Measurements from ENCODE around the gene PRR23E.

PRR23E gene

DNA sequence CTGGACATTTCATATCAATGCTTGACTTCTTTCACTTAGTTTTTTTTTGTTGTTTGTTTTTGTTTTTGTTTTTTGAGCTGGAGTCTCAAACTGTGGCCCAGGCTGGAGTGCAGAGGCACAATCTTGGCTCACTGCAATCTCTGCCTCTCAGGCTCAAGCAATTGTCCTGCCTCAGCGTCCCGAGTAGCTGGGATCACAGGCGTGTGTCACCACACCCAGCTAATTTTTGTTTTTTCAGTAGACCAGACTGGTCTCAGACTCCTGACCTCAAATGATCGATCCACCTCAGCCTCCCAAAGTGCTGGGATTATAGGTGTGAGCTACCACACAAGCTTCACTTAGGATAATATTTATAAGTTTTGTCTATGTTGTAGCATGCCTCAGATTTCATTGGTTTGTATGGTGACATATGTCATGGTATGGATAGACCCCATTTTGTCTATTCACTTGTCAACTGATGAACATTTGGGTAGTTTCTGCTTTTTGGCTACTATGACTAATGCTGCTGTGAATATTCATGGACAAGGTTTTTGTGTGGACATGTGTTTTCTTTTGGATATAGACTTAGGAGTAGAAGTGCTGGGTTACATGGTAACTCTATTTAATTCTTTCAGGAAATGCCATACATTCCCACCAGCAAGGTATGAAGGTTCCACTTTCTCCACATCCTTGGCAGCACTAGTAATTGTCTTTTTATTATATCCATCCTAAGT is 6.8 kb upstream of the PRR23E start:
- no peak for DNase-seq

DNA sequence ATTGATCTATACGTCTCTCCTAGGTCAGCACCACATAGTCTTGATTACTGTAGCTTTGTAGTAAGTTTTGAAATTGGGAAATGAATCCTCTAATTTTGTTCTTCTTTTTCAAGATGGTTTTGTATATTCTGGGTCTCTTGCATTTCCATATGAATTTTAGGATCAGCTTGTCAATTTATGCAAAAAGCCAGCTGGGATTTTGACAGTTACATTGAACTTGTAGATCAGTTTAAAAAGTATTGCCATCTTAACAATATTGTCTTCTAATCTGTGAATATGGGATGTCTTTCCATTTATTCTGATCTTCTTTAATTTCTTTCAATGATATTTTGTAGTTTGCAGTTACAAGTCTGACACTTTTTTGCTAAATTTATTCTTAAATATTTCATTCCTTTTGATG is 5.6 kb upstream of the PRR23E start:
- no peak for DNase-seq

DNA sequence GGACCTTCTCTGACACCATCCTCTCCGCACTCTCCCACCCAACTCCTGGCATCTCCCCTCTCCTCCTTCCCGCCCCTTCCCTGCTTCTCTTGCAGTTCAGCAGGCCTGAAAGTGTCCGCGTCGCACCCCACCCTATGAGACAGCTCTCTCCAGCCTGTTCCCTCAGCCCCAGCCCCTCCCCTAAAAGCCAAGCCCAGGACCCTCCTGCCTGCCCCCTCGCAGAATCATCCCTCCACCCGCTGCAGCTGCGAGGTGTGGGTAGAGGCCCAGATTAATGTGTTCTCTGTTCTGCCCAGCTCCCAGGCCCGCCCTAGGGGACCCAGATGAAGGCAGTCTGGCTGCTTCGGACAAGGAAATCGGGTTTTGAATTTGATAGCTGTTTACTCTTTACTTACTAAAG is 410 bp downstream of the PRR23E start:
- no peak for DNase-seq

DNA sequence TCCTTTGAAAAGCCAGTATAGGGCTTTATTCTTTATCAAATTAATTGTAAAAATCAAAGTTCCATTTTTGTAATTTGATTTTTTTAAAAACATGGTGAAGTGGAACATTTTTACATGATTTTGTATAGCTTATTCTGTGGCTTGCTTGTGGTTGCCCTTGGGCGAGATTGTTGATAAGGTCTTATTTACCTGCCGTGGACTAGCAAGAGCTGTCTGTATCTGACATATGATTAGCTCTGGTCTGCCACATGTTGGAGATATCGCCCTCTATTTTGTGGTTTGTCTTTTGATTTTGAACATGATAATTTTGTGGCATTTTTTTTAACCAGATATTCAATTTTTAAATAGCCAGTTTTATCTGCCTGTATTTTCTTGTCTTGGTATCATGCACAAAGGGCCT is 844 bp downstream of the PRR23E start:
- DNase-seq: no peak

DNA sequence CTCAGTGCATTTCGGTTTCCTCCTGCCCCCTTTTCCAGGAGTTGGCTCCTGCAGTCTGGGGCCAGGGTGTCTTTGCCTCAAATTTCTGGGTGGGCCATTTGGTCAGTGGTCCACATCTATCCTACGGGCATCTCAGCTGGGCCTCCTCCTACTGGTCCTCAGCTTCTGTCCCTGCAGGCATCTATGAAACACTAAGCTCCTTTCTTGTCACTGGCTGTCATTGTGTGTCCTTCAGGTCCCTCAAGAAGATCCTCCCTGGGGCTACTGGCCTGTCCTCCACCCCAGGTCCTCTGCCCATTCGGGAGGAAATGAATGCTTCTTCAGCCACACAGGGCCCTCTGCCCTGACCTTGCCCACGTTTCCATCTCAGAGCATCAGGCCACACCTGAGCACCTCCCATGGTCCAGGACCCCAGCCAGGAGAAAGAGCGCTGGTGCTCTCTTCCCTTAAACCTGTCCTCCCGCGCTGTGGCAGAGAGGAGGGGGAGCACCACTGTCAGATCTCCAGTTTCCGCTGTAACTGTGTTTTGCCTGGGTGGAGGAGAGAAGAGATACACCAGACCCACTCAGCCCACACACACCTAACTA is 1.8 kb downstream of the PRR23E start:
- no peak for DNase-seq

DNA sequence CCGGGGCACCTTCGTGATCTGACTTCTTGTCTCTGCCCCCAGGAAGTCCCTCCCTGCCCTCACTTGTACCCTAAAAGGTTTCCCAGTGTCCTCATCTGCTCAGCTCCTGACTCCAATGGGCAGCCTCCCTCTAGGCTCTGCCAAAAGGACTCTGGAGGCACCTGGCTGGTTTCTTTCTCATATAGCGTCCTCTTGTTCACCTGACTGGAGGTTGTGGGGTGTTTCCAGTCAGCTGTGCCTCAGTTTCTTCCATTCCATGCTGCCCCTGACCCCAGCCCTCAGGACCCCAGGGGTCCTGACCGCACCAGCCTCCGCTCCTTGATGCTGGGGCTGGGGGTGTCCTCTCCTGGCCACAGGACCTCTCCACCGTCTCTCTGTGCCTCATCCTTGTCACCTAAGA is 2.5 kb downstream of the PRR23E start:
- no peak for DNase-seq

DNA sequence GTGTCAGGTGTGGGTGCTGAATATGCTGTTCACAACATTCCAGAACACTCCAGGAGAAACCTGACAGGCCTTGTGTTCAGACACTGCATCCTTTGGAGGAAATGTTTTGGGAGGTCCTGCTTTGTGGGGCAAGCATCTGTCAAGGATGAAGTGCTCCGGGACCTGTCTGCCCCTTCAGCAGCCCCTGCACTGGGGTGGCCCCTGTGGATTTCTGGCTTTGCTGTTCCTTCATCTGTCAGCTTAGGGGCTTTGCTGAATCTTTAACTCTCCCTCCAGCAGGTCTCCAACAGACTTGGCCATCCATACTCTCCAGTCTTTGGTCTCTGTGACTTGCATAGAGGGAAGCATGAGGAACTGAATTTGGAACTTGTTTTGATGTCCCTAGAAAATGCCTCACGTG is 3.1 kb downstream of the PRR23E start:
- no peak for DNase-seq

DNA sequence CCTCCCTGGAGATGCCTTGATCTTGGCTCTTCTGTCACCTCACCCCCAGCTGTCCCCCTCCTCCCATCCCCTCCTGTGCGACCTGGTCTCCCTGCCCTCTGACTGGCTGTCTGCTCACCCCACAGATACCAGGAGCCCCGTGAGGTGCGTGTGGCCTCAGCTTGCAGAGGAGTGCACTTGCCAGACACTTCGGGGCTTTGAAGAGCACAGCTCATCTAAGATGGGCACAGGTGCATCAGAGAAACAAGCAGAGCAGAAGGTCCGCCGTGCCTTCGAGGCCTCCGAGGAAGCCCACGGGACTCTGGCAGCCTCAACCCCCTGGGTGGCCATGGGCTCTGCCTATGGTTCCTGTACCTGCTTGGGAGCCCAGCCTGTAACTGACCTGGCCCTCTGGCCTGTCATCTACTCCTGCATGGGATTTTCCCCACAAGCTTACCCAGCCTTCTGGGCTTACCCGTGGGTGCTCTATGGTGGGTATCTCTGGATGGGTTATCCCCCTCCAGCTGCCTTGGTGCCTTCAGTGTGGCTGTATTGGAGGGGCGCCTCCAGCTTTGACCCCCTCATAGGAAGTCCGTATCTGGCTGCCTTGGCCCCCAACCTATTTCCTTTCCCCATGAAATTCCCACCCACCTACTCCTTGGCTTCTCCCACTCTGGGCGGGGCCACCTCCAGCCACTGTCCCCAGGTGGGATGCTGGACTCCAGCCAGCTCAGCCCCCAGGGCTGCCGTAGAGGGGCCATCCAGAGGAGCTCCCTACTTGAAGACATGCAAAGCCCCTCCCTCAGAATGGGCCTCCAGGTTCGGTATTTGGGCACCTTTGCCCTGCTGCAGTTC is 3.8 kb downstream of the PRR23E start:
- DNase-seq: no peak

DNA sequence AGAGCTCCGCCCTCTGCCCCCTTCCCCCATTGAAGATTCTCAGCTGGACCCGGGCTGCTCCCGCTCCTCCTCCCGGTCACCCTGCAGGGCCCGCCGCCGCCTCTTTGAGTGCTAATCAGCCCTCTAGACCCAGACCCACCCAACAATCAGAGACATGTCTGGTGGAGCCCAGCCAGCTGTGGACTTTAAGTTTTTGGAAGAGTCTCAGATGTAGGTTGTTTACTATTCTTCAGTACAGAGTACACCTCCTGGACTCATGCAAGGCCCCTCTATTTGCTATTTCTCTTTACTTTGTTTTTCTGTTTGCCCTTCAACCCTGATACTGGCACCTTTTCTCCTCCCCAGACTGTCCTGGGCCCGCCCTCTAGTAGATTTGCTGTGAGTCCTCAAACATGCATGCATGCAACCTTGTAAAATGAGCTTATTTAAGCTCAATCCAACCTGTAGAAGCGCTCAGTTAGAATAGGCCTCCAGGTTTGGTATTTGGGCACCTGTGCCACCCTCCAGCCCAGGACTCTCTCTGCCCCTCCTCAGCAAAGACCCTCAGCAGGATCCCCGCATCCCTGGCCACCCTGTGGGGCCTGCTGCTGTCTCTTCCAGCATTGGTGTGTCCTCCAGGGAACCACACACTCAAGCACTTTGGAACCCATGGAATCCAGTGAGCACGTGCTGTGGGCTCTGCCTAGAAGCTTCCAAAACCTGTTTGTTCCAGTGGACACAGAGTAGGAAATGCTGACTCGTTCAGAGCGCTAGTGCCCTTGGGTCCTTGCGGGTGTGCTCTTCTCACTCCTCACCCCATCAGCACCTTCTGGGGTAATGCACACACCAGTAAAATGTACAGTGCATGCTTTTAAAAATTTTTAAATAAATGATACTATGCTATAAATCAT is 4.6 kb downstream of the PRR23E start:
- DNase-seq: no peak

DNA sequence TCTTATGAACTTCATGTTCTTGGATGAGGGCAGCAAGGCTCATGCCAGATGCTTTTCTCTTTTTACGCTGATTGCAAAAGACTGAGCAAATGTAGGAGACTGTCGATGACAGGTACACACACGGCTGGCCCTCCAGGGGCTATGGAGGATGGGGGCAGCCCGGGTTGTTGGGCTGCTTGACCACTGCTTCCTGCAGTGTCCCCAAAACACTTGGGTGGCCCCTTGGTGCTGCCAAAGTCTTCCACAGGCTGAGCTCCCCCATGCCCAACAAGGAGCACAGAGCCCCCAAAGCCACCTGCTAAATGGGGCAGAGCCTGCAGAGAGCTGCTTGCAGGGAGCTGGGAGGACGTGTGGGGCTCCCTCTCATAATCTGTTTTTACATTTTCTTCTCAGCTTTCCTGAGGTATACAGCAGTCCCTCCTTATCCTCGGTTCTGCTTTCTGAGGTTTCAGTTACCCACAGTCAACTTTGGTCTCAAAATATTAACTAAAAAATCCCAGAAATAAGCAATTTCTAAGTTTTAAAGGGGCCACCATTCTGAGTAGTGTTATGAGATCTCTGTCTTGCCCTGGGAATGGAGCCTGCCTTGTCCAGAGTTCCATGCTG is 7.3 kb downstream of the PRR23E start:
- no peak for DNase-seq

DNA sequence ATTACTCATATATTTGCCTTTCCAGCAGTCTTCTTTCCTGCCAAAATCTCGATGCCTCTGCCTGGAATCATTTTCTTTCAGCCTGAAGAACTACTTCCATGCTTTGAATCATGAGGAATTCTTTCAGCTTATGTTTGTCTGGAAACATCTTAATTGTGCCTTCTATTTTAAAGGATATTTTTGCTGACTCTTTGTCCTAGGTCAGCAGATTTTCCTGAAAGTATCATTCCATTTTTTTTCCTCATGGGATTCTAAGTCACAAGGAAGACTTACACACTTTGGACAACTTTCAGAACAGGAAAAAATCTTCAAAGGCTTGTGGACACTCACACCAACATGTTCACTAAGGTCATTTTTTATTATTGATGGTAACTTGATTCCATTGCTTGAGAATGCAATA is 10.1 kb downstream of the PRR23E start:
- no peak for DNase-seq

DNA sequence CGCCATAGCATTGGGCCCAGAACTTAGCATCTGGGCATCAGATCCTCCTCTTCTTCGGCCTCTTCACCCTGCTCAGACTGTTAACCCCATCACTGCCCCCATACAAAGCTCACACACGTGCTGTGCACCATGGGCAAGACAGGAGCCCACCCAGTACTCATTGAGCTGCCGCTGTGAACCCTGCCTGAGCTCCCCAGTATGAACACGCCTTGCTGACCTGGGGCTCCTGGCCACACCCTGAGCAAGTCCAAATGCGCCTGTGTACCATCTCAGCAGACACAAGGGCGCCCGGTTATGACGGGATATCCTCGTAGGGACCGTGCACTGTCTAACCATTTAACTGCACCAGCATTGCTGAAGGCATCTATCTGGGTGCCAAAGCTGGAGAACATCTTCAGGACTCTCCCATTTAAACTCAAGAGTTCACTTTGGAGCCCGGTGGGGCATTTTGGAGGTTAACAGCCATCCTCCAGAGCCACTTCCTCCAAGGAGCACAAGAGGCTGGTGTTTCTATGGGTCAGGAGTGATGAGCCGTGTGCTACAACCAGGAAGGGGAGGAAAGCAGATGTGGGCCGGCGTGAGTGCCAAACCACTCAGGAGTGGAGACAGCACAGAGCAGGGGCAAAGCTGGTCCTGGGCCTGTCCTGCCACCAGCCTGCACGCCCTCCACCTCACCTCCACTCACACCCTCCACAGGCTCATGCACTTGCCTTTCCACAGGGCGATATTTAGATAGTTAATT is 12.1 kb downstream of the PRR23E start:
- DNase-seq: no peak

DNA sequence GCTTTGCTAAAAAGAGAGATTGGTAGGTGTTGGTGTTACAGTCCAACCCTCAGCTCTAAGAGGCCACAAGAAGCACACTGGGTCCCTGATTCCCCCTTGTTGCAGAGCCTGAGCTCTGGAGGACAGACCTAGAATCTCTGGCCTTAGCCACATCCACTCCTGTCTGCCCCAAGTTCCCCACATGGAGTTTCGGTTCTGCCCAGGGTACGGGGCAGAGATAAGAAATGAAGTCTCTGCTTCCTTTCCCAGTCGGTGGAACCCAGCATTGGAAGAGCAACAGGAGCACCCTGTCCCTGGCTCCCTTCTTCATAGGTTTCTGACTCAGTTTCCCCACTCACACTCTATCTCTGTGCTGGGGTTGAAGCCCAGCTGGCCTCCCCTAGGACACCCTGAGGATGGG is 13.2 kb downstream of the PRR23E start:
- no peak for DNase-seq

DNA sequence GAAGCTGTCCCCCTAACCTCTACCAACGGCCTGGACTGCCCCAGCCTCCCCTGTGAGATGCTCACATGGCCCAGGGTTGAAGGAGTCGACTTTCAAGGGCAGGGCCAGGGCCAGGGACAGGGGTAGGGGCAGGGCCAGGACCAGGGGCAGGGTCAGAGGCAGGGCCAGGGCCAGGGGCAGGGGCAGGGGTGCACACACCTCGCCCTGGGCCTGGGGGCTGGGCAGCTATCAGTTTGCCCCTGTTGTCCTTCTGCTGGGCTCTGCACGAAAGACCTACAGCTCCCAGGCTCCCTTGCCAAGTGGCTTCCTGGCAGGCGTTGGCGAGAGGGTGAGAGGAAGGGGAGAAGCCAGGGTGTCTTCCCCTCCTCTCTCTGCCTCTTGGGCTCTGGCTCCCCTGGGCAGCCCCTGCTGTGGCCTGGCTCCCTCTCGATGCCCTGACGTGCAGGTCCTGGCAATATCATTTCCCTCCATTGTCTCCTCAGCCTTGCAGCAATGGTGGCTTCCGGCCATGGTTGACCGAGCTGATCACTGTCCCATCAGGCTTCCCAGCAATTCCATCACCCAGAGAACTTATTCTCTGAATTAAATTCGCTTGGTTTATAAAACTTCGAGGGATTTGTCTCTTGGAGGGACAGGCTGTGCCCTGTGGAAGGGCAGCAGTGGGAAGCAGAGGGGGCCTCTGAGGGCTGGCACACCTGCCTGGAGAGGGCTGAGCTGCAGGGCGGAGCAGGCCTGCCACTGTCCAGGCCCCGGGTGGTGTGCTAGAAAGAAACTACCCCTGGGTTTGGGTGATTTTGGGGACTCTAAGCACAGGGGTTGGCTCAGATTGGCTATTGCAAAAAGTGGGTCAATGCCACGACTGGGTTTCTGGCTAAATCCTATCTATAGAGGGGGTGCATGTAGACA is 13.9 kb downstream of the PRR23E start:
- no peak for DNase-seq

DNA sequence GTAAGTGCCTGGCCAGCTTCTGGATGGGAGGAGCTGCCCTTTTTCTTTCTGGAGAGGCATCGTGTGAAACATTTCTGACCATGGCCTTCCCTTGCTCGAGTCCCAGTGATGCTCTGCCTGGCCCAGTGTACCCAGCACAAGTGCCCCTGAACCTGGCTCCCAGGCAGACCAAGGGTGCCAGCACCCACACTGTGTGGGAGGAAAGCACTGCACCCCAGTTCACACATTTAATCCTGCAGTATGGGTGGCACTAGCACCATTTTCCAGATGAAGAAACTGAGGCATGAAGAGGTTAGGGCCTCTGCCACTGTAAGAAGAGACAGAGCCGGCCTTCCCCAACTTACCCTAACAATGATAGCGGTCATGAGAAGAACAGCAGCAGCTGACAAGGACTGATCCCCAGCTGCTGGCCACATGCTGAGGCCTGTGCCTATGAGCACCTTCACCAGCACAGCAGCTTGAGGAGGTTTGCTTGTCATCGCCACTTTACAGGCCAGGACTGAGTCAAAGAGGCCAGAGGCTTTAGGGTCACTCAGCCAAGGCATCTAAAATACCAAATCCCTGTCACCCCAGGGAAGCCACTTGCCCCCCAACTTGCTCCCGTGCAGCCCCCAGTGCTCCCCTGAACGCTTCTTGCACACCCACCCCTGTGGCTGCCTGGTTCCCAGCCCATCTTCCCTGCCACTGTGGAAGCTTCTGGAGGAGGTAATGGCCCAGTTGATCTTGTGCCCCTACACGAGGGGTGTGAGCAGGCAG is 15.0 kb downstream of the PRR23E start:
- no peak for DNase-seq

DNA sequence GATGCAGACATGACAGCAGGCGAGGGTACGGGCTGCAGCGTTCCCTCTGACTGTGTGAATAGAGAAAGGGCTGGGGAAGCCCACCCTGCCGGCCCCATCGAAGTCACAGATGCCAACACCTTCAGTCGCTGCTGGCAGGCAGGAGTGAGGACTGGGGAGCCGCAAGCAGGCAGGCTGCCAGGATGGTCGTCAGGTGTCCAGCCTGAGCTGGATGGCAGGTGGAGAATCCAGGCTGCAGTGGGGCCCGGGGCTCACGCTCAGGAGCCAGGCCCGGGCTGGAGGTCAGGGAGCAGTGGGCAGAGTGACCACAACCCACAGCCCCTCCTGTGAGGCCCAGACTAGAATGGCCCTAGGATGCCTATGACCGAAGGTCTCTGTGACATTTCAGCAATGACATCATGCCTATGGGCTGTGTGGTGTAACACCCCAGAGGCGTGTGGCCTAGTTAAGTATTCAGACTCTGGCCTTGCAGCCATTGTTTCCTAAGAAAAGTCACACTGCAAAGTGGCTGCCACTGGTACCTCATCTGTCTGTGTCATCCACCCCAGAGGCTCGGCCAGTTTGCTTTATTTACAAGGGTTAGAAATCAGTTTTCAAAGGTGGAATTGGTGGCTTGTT is 15.7 kb downstream of the PRR23E start:
- no peak for DNase-seq

DNA sequence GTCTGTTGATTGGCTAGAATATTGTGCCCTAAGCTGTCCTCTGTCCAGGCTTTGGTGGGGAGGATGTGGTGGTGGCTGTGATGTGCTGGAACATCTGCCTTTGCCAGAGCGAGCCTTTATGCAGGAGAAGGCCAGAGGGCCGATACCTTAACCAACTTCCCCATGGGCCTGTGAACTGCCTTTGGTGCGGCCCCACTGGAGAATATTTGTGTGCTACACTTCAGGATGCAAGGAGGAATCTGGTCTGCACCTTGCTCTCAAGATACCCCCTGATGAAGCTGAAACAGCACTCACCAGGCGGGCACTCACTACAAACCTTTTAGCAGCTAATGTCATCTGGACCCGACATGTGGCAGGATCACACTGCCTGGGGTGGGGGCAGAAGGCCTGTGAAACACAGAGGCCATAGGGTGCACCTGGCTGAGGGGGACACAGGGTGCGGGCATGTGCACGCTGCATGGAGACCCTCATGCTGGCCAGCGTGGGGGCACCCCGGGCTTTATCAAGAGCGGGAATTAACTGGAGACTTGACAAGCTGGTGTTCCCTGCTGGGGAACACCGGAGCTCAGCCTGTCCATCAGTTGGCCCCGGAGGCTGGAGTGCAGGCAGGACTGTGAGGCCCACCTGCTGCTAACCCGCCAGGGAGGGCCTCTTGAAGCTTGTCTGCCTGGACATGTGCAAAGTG is 16.4 kb downstream of the PRR23E start:
- DNase-seq: no peak

DNA sequence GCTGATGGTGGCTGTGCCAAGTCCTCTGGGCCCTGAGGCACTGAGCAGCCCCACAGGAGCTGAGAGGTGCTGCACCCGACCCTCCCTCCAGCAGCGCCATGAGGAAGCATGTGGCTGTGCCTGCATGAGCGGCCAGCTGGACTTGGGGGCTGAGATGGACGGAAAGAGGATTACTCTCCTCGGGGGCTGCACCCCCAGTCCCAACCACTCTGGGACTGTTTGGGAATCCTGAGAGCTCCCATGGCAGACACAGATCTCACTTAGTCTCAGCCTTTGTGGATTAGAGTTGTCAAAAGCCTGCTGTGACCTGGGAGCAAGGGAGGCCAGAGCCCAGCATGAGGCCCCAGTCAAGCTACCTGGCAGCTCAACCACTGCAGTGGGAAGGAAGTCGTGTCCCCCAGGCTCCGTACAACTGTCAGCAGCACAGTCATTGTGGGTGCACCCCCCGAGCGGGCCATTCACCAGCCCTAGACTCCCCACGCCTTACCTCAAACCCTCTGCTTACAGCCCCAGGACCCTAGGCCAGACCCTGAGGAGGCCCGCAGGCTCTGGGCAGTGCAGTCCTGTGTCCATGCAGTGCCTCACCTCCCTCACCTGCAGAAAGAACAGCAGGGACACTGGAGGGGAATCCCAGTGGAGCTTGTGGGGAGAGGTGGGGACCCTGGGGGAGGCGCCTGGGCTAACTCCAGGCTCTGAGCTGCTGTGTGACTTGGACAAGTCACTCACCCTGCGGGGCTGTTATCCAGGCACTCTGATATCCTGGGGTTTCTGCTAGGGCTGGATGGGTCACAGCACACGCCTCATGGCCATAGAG is 17.1 kb downstream of the PRR23E start:
- no peak for DNase-seq
